HG03457 (cell line): ENCODE results near the gene PPP6R1.

Source experiments
- ATAC-seq: cut with Tn5 transposase; IDR thresholded peaks from one replicate; pipeline ENCODE4 v1.9.1; 2021; ENCODE audit warnings: moderate number of reproducible peaks; ENCODE audit not compliant: unreplicated experiment

The PPP6R1 gene

GRCh38 chr19:55279770-55280643 lies 21.2 kb upstream of the PPP6R1 start, which contains the start of gene HSPBP1:
Gene HSPBP1, minus strand, starts transcription at chr19:55280110. Its CDS starts 502 bp downstream, at chr19:55279608.
- peak; percentile 53 for ATAC-seq

DNA sequence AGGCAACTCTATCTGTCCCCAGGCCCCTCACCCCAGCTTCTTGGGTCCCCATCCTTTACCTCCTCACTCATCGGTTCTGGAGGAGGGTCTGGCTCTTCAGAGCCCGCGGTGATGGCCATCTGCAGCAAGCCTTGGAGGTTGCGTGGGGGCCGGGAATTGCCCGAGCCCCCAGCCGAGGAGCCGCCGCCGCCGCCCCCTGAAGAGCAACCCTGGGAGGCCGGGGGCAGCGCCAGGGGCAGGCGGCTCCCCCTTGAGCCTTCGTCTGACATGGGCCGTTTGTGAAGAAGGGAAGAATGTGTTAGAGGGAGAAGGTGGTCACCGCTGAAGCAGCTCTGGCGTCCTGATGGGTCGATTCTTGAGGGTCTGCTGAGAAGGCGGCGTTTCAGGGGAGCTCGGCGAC lies 20.5 kb upstream of the PPP6R1 start:
- no peak for ATAC-seq

DNA sequence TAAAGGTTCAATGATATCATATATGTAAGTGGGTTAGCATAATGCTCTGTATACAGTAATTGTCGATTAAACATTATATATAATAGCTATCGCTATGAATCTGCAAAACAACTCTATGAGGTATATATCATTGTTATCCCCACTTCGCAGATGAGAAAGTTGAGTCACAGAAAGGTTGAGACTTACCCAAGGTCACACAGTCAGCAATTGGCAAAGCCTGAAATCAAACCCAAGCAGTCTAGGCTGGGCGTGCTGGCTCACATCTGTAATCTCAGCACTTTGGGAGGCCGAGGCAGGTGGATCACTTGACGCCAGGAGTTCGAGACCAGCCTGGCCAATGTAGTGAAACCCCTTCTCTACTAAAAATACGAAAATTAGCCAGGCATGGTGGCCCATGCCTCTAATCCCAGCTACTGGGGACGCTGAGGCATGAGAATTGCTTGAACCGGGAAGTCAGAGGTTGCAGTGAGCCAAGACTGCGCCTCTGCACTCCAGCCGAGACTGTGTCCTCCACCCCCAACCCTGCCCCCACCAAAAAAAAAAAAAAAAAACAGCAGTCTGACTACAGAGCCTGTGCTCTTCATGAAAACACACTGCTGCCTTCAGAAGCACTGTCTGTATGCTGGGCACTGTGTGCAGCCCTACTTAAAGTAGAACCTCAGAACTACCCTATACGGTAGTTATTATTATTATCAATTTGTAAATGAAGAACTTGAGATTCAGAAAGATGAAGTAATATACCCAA lies 19.7 kb upstream of the PPP6R1 start:
- no peak for ATAC-seq

GRCh38 chr19:55277494-55277893 lies 18.7 kb upstream of the PPP6R1 start:
- no peak for ATAC-seq

GRCh38 chr19:55276720-55277430 lies 18.1 kb upstream of the PPP6R1 start:
- ATAC-seq = no peak

DNA sequence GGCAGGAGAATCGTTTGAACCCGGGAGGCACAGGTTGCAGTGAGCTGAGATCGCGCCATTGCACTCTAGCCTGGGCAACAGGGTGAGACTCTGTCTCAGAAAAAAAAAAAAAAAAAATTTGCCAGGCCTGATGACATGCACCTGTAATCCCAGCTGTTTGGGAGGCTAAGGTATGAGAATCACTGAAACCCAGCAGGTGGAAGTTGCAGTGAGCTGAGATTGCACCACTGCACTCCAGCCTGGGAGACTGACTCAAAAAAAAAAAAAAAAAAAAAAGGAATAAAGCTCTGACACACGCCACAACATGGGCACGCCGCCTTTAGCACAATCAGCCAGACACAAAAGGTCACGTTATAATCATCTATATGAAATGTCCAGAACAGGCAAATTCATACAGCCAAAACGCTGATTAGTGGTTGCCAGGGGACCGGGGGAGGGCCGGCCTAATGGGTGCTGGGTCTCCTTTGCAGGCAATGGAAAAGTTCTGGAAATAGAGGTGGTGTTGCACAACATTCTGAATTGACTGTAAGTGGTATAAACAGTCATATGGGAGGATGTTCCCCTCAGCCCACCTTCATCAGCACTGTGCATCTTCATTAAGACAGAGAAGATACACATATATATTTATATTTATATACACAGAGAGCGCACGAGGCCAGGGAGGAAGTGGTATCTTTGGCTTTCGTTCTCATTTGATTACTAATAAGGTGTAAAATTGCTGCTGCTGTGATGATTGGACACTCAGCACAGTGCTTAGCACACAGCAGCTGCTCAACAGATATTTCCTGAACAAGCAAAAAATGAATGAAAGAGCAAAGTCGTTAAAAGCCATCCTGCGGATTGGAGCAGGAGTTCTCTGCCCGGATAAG lies 17.3 kb upstream of the PPP6R1 start:
- ATAC-seq = no peak

DNA sequence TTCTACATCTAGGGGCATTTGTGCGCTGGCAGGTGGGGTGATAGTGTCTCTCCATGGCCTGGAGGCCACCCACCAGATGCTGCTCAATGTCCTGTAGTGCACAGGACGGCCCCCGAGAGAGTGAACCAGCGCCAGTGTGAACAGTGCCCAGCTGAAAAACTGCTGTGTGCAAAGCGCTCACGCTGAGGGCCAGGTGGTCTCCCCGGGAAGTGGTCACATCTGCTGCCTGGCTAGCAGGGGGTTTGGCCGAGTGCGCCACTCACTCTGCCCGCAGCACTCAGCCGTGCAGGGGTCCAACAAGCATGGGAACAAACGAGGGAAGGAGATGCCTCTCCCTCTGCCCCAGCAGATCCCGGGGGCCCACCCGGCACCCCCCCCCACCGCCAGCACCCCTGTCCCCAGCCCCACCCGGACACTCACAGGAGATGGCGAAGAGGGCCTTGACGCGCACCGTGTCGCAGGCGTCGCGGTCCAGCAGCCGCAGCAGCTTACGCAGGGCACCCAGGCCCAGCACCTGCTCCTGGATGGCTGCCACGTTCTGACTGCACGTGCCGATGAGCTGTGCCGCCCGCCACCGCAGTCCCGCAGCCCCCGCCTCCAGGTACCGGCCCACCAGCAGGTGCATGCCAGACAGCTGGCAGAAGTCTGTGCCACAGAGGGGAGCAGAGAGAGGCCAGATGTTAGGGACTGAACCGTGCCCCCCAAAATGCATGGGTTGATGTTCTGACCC lies 15.3 kb upstream of the PPP6R1 start:
- no peak for ATAC-seq

DNA sequence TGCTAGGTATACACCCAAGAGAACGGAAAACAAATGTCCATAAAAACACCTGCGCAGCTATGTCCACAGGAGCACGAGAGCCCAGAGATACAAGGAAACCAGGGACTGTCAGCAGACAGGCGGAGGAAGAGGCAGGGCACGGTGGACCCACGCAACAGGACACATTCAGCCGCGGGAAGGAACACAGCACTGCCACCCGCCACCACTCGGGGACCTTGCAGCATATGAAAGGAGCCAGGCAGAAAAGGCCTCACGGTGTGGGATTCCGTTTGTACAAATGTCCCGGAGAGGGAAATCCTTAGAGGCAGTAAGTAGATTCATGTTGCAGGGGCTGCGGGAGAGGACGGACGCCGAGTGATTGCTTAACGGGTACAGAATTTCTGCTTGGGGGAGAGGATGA lies 13.3 kb upstream of the PPP6R1 start:
- ATAC-seq = no peak

GRCh38 chr19:55270172-55270942 lies 11.5 kb upstream of the PPP6R1 start:
- no peak for ATAC-seq

DNA sequence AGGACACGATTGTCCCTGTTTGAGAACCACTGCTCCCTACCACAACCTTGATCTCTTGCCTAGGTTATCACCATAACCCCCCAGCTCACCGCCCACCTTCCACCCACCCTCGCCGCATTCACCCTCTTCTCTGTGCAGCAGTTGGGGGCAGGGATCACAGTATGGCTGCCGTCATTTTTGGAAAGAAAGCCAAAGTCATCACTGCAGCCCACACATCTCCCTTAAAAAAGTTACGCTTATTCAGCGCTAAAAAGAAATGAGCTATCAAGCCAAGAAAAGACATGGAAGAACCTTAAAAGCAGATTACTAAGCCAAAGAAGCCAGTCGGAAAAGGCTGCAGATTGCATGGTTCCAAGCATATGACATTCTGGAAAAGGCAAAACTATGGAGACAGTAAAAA lies 10.5 kb upstream of the PPP6R1 start:
- no peak for ATAC-seq

GRCh38 chr19:55266840-55267239 lies 8.0 kb upstream of the PPP6R1 start:
- no peak for ATAC-seq

GRCh38 chr19:55266404-55266803 lies 7.6 kb upstream of the PPP6R1 start:
- ATAC-seq = no peak

- ATAC-seq = no peak
Observed at GRCh38 chr19:55265723-55266386, 7.0 kb upstream of the PPP6R1 start.

DNA sequence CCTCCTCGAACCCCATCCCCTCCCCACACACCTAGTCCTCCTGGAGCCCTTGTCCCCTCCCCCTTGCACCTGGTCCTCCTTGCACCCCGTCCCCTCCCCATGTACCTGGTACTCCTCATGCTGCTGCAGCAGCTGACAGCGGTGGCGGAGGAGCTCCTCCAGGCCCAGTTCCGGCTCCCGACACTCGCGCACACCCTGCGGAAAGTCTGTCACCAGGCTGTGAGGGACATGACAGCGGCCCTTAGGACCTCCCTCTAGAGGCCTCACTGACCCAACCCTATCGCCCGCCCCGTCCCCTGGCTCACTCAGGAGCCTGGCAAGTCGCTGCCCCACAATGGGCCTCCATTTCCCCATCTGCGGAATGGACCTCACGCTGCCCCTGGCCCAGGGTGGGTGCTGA lies 6.4 kb upstream of the PPP6R1 start:
- no peak for ATAC-seq

- no peak for ATAC-seq
Observed at GRCh38 chr19:55264531-55264930, 5.7 kb upstream of the PPP6R1 start.

DNA sequence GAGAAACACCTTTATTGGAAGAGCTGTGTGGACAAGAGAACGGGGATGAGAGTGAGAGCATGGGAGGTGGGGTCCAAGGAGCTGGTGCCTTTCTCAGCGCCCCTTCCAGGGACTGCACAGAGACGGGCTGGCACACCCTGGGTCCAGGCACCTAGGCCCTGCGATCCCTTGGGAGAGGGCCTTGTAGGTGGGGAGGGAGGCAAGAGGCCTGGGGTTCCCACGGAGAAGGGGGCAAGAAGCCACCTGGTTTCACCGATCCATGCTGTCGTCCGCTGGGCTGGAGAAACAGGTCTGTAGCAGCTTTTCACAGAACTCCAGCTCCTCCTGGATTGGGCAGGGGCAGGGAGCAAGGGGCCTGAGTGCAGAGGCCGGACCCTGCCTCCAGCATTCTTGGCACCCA lies 3.5 kb upstream of the PPP6R1 start:
- ATAC-seq = no peak

DNA sequence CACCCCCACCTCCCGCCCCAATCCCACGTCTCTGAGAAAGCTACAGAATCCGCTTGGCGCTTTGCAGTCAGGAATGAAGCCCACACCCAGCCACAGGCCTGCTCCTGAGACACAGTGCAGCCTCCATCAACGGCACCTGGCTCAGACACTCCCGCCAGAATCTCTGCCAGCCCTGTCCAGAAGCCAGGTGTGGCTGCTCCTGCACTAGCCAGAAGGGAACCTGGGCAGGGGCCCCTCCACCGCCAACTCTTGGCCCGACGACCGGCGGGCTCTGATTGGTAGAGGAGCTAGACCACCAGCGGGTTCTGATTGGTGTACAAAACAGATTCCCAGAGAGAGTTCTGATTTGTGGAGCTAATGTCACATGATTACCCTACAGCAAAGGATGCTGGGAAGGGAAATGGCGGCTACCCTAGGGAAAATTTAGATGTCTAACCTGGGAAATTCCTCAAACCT lies 2.9 kb upstream of the PPP6R1 start:
- ATAC-seq = no peak

DNA sequence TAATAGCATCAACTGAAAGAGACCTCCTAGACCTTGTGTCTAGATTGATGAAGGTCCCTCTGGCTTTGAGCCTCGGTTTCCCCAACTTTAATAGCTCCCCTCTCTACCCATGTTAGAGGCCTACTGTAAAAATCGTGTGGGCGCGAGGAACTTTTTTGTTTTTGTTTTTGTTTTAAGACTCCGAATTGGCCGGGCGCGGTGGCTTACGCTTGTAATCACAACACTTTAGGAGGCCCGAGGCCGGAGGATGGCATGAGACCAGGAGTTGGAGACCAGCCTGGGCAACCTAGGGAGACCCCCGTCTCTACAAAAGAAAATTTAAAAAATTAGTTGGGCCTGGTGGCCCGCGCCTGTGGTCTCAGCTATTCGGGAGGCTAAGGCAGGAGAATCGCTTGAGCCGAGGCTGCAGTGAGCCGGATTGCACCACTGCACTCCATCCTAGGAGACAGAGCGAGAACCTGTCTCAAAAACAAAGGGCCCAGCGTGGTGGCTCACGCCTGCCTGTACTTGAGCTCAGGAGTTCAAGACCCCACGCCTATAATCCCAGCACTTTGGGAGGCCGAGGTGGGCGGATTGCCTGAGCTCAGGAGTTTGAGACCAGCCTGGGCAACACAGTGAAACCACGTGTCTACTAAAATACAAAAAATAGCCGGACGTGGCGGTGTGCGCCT lies 858 bp upstream of the PPP6R1 start:
- no peak for ATAC-seq
